Renal cortical epithelial cell (primary cell): ENCODE measurements around the gene DGKI. TPM values are rescaled to one million over a fixed set of nuclear protein-coding genes. Genes with fewer than 3 reads are reported as not detected.
A peak's percentile ranks its signal among the peaks of the same experiment; 100 is the strongest.
"Not testable (repeated sequence)": the region's sequence is repeated elsewhere in the genome, so short reads cannot be mapped to it uniquely, and the experiment has no call there.

Experiments
- DNase-seq: peaks from one replicate; pipeline ENCODE4 v3.0.0-alpha.2; 2011; ENCODE audit warnings: low read depth
- total RNA-seq: library from RNA; depleted of rRNA; stranded (reverse); fragments of >200 nt; gene quantifications from 2 replicates; pipeline ENCODE4 v1.2.3, GENCODE V29; 2014

DGKI gene
- total RNA-seq, 1 donor from 2014 or later, result 8.0 TPM

DNA sequence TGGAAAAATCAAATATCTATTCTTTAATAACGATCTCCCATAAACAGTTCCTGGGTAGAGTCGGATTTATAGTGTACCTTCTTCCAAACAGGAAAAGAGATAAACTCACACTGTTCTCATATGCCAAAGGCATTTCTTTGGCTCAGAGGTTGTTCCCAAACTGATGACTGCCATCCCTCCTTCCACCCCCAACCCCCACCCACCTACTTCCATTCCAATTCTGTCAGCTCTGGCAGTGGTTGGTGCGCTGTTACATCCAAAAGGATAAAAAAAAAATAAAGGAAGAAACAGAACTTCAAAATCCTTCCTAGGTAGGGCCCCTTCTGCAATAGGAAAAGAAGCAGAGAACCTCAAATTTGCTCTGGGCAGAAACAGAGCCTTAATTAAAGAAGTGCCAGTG, 104.7 kb downstream of the DGKI start:
- DNase-seq, result no peak

DNA sequence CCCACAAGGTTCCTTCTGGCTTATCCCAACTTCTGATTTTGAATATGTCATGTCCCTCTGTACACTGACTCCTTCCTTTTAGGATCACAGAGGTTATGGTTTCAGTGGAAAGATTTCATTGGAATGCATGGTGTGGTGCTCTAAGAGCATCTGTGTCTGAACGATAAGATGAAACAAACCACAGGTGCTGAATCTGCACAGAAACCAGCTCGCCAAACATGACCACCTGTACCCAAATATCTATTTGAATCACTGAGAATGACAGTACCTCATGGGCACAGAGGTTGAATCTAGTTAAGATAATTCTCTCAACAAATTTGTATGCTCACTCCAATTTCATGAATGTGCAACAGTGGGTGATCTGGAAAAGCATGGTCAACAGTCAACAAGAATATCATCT, 105.3 kb downstream of the DGKI start:
- no peak for DNase-seq

- no peak for DNase-seq
Measured at GRCh38 chr7:137734221-137734620, 112.6 kb downstream of the DGKI start.

GRCh38 chr7:137732168-137732567, 114.6 kb downstream of the DGKI start:
- no peak for DNase-seq

GRCh38 chr7:137731436-137731835, 115.3 kb downstream of the DGKI start:
- DNase-seq, result no peak

DNA sequence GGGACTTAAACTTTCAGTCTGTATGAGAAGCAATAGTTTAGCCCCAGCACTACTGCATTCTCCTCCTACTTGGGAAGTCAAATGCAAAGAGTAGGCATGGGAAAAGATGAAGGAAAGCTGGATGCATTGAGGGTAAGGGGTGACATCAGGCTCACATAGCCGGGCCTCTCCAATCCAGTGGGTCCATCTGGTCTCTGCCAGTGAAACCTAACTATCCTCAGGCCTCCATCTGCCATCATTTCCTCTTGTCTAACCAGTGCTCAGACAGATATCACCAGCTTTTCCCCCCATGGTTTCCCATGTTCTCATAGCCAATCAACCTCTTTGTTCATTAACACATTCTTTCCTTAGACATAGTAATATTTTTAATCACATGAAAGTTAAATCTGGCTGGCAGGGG, 118.3 kb downstream of the DGKI start:
- no peak for DNase-seq

GRCh38 chr7:137727413-137727812, 119.4 kb downstream of the DGKI start:
- no peak for DNase-seq

DNA sequence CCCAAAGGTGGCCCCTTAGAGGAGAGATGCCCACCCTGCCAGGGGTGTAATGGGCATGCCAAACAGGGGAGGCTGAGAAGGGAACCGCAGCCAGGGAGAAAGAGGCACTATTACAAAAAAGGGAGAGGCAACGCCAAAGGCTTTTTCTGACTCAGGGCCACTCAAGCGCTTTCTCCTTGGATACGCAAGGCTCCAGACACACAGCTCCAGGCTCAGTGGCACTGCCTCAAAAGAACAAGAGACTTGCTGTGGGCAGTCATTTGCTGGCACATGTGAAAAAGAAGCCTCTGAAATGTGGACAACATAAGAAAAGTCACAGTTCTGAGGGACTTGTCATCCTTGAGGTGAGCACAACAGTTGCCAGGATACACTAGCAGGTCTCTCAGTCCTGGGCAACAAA, 128.4 kb downstream of the DGKI start:
- no peak for DNase-seq

GRCh38 chr7:137717811-137718271, 128.9 kb downstream of the DGKI start:
- peak; percentile 26 for DNase-seq

DNA sequence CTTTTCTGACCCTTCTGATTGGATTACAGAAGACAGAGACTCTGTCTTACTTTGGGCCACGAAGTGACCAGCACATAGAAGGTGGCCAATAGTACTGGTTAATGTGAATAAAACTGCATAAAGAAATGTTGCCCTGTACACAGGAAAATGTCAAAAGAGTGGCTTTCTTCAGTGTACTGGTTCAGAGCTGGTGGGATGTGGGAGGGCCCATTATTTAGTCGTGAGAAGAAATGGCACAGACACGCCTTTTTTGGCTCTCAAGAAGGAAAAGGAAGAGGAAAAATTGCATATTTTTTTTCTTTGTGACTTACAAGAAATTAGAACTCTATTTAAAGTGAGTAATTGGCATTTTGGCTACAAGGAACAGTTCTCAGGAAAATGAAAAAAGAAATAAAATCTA, 129.7 kb downstream of the DGKI start:
- no peak for DNase-seq

GRCh38 chr7:137716061-137716460, 130.7 kb downstream of the DGKI start:
- no peak for DNase-seq

- peak; percentile 34 for DNase-seq
Measured at GRCh38 chr7:137715533-137715932, 131.2 kb downstream of the DGKI start.

DNA sequence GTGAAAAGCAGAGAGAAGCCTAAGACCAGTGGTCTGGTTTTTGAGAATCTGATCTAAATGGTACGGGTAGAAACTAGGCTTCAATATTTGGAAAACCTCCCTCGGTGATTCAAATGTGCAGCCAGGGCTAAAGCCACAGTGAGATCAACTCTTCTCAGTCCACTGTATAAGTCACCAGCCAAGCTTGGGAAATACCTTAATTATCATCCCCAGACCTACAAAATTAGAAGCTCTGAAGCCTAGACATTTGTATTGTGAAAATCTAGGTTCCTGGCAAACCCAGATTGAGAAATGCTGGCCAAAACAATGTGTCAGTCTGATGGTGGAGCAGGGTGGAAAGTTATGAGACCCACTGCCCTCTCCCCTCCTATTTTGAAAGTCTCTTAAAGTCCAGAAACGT, 131.7 kb downstream of the DGKI start:
- DNase-seq, result peak; percentile 29

DNA sequence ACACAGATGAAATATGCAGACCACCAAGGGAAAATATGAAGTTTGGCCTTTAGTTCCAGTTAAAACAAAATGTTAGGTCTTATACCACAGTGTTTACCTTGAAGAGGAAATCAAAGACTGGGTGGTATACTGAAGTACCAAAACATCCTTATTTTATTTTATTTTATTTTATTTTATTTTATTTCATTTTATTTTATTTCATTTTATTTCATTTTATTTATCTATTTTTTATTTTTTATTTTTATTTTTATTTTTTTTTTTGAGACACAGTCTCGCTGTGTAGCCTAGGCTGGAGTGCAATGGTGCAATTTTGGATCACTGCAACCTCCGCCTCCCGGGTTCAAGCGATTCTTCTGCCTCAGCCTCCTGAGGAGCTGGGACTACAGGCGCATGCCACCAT, 140.4 kb downstream of the DGKI start:
- not testable (repeated sequence) for DNase-seq

GRCh38 chr7:137704723-137705122, 142.1 kb downstream of the DGKI start:
- no peak for DNase-seq

DNA sequence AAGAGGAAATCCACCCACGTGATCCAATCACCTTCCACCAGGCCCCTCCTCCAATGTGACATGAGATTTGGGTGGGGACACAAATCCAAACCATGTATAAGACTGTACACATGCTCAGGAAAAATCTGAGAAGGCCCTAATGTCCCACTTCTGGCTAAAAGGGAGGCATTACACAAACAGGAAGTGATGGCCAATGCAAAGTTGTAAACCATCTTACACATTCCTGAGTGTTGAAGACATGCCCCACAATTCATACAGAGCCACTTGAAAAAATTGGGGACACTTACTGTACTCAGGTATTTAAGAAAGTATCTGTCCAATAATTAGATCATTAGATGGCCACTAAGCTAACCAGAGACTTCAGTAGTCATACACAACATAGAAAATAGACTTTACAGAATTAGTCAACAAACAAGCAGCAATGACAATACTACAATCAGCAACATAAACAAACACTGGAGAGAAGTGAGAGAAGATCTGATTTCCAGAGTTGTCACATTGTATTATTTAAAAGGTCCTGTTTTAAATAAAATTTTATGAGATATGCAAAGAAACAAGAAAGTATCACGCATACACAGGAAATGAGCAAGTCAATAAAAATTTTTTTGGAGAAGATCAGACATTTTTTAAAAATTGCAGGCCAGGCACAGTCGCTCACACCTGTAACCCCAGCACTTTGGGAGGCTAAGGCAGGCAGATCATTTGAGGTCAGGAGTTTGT, 143.3 kb downstream of the DGKI start:
- no peak for DNase-seq

DNA sequence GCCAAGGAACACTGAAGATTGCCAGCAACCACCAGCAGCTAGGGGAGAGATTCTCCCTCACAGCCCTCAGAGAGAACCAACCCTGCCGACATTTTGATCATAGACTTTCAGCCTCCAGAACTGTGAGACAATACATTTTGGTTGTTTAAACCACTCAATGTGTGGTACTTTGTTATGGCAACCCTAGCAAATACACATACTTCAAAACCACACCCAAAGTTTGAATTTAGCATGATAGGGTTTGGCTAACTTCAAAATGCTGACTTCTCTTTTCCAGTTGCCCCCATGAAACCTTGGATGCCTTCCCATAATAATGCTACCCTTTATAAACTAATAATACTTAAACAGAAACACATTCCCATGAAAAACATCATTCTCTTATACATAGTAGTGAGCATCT, 149.8 kb downstream of the DGKI start:
- no peak for DNase-seq

DNA sequence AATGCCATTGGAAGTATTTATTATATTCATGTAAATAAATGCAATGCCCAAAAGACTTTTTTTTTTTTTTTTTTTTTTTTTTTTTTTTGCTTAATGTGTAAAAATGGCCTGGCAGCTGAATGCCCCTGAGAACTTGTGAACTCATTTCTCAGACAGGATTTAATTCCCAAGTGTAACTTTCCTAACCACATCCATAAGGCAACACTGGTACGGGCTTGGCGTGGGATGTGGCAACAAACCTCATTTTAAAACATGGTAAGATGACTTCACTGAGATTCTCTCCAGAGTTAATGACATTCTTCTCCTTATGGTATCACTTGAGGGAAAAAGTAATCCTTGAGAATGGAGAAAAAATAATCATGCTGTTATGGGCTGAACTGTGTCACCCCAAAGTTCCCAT, 150.4 kb downstream of the DGKI start:
- DNase-seq, result no peak

DNA sequence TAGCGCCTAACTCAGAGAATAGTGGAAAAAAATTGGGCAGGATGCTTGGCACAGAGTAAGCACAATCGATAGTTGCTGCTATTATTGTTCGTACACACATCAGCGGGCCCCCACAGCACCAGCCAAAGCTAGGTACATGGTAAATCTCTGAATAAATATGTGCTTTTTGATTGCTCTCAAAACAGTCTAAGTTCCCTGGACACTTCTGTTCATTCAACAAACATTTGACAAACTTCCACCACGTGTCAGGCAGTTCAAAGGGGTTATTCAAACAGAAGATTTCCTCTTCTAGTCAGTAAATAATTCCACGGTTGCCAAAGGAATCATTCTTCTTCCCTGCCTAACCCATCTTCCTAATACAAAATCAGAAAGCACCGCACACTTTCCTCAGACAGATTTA, 150.8 kb downstream of the DGKI start:
- no peak for DNase-seq

DNA sequence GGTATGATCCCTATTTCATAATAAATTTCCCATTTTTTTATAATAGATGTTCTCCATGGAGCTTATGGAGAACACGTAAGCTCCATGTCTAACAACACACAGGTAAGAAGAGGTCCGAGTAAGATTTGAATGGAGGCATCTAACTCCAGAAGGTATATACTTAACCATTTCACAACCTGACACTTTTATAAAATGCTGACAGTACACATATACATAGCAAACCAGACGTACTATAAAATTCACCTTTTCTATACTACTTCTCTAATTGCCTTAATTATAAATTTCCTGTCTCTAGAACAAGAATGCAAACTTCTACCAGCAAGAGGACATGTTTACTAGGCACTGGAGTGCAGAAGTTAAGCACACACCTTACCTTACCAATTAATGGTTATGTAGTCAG, 151.3 kb downstream of the DGKI start:
- no peak for DNase-seq

DNA sequence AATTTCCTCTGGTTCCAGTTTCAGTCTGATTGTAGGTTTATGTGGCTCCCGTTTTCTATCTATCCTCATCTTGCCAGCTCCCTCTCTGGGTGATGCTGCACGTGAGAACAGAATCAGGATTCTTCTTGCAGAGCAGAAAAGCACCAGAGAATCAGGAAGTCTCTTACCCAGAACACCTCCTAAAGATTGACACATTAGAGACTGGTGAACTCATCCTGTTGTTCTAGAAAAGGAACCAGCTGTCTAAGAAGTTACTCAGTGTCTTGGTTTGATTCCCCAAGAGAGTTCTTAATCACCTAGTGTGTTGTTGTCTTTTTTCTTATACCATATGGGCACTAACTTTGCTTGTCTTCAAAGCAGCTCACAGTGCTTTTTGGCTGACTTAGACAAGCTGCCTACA, 152.4 kb downstream of the DGKI start:
- DNase-seq, result peak; percentile 40

- DNase-seq, result no peak
Measured at GRCh38 chr7:137692399-137692798, 154.4 kb downstream of the DGKI start.

DNA sequence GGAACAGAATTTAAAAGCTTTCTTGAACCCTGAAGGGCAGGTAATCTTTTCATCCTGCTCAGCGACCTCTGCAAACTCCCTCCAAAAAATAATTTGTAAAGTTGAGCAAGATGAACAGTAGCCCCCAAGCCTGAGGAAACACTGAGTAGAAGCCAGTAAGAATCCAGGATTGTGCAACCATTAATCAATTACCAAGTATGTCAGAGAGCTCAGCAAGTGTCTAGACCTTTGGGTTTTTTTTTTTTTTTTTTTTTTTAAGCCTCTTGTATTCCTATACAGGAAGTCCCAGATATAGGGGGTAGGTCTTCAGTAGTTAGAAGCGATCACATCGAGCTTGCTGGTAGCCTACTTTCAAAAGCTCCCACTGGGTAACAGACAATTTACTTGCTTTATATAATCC, 155.2 kb downstream of the DGKI start:
- DNase-seq, result peak; percentile 87

- DNase-seq, result no peak
Measured at GRCh38 chr7:137690635-137691034, 156.1 kb downstream of the DGKI start.
